Medulla oblongata (tissue), 1 donor: ENCODE measurements around the gene ADAMTS14.

Experiments
- DNase-seq: peaks from one replicate; pipeline ENCODE4 v3.0.0-alpha.2; 2015; ENCODE audit errors: extremely low spot score

The ADAMTS14 gene

DNA sequence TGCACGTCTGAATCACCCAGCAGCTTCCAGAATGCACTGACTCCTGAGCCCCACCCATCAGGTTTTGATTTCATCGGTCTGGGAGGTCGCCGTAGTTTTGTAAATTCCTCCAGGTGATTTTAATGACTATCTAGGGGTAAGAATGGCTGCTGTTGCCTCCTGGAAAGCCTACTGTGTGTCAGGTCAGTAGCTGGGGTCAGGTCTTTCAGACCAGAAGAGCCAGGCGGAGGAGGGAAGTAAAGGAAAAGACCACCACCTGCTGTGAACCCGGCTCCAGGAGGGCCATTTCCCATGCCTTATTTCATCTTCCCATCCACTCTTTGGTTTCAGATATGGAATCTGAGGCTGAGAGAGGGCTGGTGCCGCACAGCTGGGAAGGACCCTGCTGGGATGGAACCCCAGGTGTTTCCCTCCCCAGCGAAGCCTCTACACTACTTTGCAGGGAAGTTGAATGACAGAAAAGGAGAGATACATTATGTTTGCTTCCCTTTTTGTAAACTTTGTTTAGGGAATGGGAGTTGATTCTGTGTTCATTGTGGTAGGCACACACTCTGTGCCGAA lies 19.8 kb downstream of the ADAMTS14 start:
- no peak for DNase-seq

DNA sequence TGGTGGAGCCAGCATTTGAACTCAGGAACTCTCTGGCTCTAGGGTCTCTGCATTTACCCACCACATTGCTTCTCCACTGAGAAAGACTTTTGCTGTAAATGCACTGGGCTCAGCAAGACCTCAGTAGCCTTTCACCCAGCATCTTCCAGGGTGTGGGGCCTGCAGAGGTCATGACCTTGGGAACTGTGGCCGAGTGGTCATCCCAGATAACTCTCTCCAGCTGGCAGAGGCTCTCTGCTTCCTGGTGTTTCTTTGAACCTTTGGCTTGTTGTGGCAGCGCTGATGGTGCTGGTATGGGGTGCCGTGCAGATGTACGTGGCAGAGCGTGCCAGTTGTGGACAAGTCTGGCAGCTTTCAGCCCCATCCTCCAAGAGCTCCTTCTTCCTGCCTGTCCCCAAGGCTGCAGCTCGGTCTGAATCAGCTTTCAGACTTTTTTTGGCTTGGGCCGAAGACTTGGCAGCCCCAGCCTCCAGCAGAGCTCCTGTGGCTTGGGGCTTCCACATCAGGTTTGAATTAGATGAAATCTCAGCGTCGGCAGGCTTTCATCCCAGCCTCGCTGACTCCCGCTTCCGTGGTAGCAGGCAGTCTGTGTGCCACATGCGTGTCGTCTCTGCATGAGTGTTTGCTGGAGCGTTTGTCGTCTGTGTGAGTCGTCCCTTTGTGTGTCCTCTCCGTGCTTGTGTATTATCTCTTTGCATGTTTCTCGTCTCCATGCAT lies 21.5 kb downstream of the ADAMTS14 start:
- DNase-seq = peak; percentile 23

DNA sequence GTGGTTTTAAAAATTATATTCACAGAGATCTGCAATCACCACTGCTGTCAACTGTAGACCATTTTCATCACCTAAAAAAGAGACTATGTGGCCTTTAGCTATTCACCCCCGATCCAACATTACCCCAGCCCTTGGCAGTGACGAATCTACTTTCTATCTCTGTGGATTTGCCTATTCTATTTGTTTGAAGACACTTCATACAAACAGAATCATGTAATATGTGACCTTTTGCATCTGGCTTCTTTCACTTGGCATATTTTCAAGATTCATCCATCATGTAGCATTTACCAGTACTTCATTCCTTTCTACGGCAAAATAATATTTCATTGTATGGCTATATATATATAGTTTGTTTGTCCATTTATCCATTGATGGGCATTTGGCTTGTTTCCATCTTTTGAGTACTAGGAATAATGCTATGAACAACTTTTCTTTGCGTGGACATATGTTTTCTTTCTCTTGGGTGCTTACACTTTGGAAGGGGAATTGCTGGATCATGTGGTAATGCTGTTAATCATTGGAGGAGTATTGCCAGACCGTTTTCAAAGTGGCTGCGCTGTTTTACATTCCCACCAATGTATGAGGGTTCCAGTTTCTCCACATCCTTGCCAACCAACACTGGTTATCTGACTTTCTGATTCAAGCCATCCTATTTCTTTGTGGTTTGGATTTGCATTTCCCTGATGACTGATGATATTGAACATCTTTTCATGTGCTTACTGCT lies 22.3 kb downstream of the ADAMTS14 start:
- no peak for DNase-seq

DNA sequence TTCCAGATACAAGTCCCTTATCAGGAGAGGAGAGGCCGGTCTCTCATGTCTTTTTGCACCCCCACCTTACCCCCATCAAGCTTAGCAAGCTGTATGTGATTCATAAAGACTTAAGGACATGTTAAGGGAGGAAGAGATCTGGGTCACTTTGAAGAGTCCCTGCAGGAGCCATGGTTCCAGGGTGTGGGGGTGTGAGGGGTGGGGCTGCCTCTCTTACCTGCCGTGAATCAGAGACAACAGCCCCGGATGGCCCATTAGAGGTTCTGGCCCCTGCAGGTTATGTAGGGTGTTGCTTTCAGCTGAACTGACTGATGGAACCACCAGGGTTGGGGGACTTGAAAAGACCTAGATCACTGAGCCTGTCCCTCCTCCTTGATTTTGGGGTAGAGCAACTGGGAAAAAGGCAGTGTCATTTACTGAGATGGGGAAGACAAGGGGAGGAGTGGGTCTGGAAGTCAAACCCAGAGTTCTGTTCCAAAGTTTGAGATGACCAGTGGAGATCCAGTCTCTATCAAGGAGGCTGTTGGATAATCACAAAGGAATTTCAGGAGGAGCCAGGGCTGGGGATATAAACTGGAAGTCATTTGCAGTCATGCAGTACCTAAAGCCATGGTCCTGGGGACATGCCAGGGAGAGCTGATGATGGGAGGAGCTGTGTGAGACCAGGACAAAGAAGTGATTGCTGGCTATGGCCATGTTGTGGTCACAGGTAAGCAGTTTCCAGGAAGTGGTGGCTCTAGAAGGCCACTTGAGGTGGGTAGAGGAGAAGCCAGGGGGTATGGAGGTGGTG lies 23.1 kb downstream of the ADAMTS14 start:
- no peak for DNase-seq

DNA sequence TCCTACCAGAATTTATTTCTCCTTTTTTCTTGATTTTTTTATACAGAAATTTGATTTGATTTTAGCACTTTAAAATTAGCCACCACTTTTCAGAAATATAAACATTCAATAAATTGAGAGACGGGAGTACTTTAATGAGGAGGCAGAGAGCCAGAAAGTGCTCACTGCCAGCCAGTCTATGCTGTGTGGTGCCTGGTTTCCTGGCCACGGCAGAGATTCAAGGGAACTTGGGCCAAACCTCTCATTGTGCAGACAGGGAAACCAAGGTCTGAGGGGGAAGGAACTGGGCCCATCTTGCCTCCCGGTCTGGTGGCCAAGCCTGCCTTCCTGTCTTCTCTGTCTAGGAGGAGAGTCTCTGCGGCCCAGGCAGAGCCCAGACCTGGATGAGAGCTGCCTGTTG lies 25.9 kb downstream of the ADAMTS14 start:
- peak; percentile 19 for DNase-seq

DNA sequence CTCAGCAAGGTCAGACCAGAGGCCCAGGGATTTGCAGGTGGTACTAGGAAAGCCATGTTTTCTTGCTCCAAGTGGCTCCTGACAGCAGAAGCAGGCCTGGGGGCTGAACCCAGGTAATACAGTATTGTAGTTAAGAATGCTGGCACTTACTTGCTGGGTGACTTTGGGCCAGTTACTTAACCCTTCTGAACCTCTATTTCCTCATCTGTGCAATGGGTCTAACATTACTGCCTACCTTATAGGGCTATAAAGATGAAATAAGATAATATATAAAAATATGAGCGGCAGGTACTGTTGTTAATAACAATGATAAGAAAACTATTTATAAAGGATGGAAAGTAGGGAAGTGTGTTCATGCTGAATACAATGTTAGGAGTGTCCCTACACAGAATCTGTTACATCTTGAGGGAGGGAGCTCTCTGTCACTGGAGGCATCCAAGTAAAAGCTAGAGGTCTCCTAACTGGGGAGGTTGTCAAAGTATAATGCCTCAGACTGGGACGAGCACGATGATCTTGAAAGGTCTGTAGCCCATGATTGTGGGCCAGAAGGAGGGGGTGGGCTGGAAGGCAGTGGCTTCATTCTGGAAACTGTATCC lies 26.9 kb downstream of the ADAMTS14 start:
- DNase-seq = no peak

DNA sequence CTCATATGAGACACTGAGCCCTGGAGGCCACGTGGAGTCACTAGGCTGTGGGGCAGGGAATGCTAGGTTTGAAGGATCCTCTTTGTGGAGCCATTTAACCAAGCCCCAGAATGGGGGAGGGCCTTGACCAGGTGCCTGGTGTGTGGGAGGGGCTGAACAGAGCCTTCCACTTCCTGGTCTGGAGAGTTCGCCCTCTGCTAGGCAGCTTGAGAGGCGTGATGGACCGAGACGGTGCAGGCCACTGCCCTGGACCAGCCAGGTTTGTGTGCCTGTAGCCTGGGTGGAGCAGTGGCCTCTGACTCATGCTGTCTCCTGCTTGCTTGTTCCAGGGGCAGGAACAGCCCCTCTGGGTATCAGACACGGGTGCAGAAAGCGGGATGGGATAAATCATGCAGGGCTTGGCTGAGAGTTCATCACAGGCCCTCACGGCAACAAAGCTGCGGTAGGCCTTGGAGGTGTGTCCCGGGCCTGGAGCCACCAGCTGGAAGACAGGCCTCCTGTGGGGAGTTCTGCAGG lies 27.4 kb downstream of the ADAMTS14 start:
- no peak for DNase-seq

DNA sequence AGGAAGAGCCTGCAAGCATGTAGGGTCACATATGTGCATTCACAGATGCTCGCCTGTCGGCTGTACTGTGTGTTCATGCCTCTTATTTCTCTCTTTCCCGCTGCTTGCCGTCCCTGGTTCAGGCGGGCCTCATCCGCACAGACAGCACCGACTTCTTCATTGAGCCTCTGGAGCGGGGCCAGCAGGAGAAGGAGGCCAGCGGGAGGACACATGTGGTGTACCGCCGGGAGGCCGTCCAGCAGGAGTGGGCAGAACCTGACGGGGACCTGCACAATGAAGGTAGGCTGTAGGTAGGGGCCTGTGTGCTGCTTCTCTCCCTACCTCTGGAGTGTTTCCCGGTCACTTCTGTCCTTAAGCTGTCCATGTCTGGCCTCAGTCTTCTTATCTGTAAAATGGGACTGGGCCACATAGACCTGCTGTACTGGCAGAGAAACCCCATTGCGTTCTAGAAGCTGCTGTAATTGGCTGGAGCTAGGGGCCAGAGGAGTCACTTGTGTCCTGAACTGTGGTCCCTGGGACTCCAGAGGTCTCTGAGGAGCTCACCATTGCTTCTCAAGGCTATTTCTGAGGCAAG lies 30.0 kb downstream of the ADAMTS14 start:
- no peak for DNase-seq

DNA sequence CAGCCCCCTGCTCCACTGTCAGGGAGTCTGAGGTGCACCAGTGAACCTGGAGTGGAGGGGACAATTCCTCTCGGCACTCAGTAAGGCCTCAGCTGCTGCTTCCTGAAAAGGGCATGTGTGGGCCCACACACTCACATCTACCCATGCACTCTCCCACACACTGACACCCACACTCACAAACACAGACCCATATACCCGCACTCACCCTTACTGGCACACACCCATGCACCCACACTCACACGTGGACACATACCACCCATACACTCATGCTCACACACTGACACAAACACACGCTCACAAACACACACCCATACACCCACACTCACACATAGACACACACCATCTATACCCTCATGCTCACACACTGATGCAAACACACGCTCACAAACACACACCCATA lies 31.9 kb downstream of the ADAMTS14 start:
- DNase-seq = no peak

DNA sequence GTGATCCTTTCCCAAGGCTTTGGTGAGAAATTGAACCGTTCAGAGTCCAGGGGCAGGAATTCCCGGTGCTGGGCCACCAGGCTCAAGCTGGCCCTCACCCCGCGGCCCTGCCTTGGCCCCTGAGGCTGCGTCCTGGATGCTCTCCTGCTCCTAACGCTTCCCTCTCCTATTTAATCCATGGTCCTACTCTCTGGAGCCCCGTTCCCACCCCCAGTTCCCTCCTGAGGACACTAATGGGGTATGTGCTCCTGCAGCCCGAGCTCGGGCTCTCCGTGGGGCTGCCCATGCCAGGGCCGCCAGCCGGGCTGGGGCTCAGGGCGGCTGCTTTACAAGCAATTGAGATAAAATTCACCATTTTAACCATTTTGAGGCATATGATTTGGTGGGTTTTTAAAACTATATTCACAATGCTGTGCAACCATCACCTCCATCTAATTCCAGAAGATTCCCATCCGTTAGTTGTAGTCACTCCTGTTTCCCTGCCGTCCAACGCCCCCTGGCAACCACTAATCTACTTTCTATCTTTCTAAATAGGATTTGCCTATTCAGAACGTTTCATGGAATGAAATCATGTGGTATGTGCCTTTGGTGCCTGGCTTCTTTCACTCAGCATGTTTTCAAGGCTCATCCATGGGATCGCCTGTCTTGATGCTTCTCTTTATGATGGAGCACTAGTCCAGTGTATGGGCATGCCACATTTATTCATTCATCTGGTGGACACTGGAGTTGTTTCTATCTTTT lies 33.0 kb downstream of the ADAMTS14 start:
- no peak for DNase-seq

DNA sequence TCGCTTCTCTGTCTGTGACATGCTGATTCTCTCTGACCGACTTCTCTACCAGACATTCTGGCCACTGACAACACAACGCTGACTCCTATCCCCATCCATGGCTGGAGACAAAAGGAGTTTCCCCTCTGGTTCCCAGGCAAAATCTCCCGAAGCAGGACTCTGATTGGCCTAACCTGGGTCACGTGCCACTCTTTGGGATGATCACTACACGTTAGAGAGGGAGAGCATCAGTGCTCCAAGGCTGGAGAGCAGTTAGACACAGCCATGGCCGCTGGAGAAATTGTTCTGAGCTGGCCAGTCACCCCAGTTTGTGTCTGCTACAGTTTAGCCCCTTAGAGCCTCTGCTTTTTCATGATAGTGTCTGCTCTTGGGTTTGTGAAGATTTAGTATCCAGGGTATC lies 38.9 kb downstream of the ADAMTS14 start:
- DNase-seq = no peak

DNA sequence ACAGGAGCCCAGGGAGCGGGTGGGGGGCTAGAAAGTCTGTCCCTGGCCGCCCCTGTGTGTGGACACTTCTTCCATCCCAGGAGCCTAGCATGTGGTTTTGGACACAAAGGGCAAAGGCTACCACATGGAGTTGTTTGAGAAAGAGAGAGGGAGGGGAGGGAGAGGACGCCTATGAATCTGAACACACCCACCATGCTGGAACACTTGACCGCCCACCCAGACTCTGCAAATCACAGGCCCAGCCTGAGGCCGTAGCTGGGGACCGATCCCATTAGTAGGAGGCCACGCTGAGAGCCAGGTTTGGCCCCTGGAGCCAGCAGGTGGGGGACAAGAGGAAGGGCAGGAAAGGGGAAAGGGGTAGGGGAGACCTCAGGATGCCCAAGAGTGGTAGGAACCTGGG lies 39.6 kb downstream of the ADAMTS14 start:
- no peak for DNase-seq

DNA sequence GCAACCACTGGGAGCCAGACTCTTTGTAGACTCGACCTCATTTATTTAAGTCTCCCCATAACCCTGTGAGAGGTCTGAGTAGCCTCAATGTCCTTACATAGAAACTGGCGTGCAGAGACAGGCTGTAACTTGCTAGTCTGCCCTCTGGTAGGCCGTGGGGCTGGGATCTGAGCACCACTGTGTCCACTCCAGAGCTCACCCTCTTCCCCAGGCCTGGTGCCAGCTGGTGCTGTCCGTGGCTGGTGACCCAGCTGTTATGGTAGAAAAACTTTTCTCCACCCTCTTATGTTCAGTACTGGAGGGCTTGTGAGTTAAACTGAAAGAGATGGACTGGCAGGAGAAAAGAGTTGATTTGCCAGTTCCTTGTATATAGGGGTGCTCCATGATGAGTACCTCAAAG lies 41.9 kb downstream of the ADAMTS14 start:
- DNase-seq = peak; percentile 59

DNA sequence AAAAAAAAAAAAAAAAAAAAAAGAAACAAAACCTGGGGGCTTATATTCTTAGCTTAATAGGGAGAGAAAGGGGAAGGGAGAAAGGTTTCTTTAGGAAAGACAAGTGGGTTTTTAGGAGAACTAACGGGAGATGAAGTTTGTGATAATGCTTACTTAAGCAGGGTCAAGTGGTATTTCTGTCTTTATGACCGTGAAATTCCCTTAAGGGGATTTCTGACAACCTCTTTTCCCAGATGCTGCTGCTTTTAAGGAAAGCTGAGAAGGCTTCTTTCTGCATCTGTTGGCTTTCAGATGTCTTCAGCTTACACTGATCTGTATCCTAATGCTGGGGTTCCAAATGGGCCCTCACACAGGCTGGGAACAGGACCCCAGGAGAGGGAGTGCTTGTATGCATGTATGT lies 42.6 kb downstream of the ADAMTS14 start:
- no peak for DNase-seq

DNA sequence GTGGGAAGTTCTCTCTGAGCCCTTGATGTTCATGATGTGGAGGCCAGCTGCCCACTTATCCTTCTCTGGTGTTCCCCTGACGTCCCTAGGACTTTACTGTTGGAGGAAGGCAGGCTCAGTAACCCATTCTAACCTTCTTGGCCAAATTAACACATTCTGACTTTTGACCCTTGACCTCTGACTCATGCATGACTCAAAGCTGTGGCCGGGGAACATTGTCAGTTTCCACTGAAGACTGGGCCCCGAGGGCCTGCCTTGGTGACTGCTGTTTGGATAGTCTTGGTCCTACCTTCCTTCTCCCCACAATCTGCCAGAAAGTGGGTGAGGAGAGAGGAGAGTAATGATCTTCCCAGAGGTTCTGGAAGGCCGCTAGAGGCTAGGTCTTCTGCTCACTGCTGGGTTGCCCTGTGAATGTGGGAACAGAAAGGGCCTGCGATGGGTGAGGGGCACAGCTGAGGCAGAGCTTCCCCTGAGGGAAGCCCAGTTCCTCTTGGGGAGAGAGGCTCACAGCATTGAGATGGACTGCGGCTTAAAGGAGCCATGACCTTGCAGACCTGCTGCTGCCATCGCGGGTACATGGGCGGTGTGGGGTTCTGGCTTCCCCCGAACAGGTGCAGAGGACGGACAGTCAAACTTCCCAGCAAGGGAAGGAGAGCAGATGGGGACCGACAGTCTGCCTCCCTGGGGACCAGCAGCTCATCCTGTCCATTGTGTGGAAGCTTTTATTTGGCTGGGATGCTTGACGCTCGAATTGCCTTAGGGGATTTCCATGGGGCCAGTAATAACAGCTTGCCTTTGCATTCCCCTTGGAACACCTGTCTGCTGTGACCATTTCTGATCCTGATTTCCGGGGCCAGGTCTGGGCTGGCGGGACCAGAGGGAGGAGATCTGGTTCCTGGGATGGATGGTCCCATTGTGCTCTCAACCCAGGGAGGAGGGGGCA lies 43.8 kb downstream of the ADAMTS14 start:
- DNase-seq = peak; percentile 22

DNA sequence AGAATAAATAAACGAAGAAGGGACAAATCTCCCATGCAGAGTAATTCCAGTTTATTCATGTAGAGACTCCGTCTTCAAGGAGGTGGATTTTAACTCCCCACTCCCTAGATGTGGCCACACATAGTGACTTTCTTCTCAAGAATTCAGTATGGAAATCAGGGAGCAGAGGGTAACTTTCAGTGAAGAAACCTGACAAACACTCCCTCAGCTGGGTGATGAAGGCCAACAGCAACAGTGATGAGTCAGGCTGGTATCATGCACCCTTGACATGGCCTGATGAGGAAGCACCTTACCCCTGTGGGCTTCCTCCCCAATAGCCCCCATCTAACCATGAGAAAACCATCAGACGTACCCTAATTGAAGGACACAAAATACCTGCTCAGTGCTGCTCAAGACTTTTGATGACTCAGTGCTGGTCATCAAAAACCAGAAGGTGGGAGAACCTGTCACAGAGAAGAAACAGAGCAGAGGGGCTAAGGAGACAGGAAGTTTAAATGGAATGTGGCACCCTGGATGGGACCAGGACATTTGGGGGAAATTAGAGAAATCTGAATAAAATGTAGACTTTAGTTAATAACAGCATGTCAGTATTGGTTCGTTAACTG lies 50.6 kb downstream of the ADAMTS14 start:
- no peak for DNase-seq

DNA sequence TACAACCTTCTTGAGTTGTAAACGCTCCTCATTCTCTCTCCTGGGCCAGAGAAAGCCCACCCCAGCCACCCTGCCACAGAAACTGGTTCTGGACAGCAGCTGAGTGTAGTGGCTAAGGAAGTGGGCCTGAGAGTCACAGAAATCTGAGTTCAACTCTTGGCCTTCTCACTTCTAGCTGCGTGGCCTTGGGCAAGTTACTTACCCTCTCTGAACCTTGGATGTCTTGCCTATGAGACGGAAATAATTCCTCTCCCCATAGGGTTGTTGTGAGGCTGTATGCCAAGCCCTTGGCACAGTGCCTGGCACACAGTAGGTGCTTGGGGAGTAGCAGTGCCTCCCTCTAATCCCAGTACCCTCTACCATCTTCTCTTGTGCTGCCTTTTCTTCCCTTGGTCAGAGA lies 51.5 kb downstream of the ADAMTS14 start:
- DNase-seq = no peak

DNA sequence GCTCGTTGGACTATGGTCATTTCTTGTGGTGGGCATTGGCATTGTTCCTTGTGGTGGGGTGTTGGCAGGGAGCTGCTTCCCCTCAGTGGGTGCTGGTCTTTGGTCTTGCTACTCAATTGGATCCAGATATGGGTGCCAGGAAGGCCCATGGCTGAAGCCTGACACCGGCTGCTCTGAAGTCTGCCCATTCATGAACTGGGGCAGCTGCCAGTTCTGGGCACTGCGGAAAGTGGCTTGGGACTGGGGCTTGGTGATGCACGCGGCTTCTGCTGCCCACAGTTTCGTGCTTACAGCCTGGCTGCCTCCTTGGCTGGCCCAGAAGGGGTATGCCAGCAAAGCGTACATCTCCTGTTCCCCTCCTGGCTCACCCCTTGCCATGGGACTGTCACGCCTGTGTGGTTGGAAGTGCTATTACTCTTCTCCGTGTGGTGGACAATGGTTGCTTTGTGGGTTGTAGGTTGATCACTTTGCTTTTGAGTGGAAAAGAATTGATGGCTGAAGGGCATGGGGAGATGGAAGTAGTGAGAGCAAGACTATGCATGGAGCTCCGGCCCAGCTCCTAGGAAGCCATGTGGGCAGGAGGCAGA lies 54.7 kb downstream of the ADAMTS14 start:
- peak; percentile 83 for DNase-seq

DNA sequence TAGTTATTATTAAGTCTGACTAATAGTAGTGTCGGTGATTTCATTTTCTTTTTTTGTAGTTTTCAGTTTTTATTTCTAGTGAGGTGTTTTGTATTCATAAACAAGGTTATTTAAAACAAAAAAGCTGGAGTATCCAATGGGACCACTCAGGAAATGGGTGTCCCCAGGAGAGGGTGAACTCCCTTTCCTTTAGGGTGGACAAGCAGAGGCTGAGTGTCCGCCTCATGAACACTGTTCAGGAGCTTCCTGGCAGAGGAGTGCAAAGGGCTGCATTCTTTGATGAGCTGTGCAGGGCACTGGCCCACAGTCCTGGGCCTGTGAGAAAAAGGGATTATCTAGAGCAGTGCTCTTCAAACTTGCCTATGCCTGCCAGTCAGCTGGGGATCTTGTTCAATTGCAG lies 56.0 kb downstream of the ADAMTS14 start:
- no peak for DNase-seq
